B cell (primary cell): ENCODE data around the gene CYP2W1.

Source experiments
- CTCF ChIP-seq: fragments of 200-600 bp; IDR thresholded peaks from one replicate; pipeline ENCODE4 v1.8.0; 2022; ENCODE audit warnings: antibody characterized with exemption, mild to moderate bottlenecking
- EZH2 ChIP-seq: IDR thresholded peaks from 2 replicates; pipeline ENCODE4 v1.6.1; 2012; ENCODE audit warnings: borderline replicate concordance, low read depth, mild to moderate bottlenecking, moderate library complexity, low read length; ENCODE audit not compliant: insufficient read depth, poor library complexity, severe bottlenecking

- TF ChIP-seq EZH2 (no peak), CTCF (no peak)
Observed at GRCh38 chr7:1013581-1013980, 30.6 kb downstream of the CYP2W1 start.
